Kidney glomerular epithelial cell (primary cell): Measurements from ENCODE around the gene QPRT.
"Not testable (repeated sequence)": the region's sequence is repeated elsewhere in the genome, so short reads cannot be mapped to it uniquely, and the experiment has no call there.

Source experiments
- DNase-seq: peaks from one replicate; lab custom pipeline; 2025; lab: John Stamatoyannopoulos, UW

Gene QPRT

GRCh38 chr16:29694384-29695195, 15.6 kb downstream of the QPRT start:
- DNase-seq = no peak

GRCh38 chr16:29695675-29696074, 16.7 kb downstream of the QPRT start:
- DNase-seq = not testable (repeated sequence)

GRCh38 chr16:29696881-29697331, 17.9 kb downstream of the QPRT start:
- DNase-seq = no peak

- DNase-seq = no peak
Observed at GRCh38 chr16:29697391-29697790, 18.4 kb downstream of the QPRT start.

- DNase-seq = no peak
Observed at GRCh38 chr16:29698042-29698441, 19.1 kb downstream of the QPRT start.

- DNase-seq = no peak
Observed at GRCh38 chr16:29698484-29699323, 19.7 kb downstream of the QPRT start.

GRCh38 chr16:29699324-29700219, 20.6 kb downstream of the QPRT start:
- DNase-seq = no peak

GRCh38 chr16:29700253-29700987, 21.4 kb downstream of the QPRT start:
- DNase-seq = peak; percentile 80

- DNase-seq = no peak
Observed at GRCh38 chr16:29701214-29701555, 22.2 kb downstream of the QPRT start.

GRCh38 chr16:29702269-29702668, 23.3 kb downstream of the QPRT start:
- DNase-seq = no peak

GRCh38 chr16:29705030-29705429, 26.1 kb downstream of the QPRT start:
- DNase-seq = peak; percentile 84

GRCh38 chr16:29707160-29707559, 28.2 kb downstream of the QPRT start:
- DNase-seq = peak; percentile 66

GRCh38 chr16:29708917-29709600, 30.1 kb downstream of the QPRT start:
- no peak for DNase-seq

GRCh38 chr16:29709657-29710056, 30.7 kb downstream of the QPRT start:
- DNase-seq = not testable (repeated sequence)

- DNase-seq = peak; percentile 71
Observed at GRCh38 chr16:29710227-29711219, 31.5 kb downstream of the QPRT start.

- no peak for DNase-seq
Observed at GRCh38 chr16:29712809-29713208, 33.8 kb downstream of the QPRT start.

GRCh38 chr16:29714396-29714795, 35.4 kb downstream of the QPRT start:
- no peak for DNase-seq

GRCh38 chr16:29714972-29715371, 36.0 kb downstream of the QPRT start:
- no peak for DNase-seq

GRCh38 chr16:29717113-29717512, 38.1 kb downstream of the QPRT start:
- no peak for DNase-seq

GRCh38 chr16:29719063-29719462, 40.1 kb downstream of the QPRT start:
- DNase-seq = no peak
